Measurements from ENCODE around the gene SDK1.
"Not testable (repeated sequence)": the region's sequence is repeated elsewhere in the genome, so short reads cannot be mapped to it uniquely, and the experiment has no call there.

Gene SDK1

DNA sequence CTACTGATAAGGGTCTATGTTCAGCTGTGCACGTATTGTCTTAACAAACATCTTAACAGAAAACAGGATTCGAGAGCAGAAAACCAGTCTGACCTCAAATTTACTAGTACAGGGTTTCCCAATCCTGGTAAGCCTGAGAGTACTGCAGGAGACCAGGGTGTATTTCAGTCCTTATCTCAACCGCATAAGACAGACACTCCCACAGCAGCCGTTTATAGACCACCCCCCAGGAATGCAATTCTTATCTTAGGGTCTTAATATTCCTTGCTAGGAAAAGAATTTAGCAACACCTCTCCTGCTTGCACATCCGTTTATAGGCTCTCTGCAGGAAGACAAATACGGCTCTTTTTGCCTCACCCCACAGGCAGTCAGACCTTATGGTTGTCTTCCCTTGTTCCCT is 277.3 kb downstream of the SDK1 start:
- Histone ChIP-seq H3K36me3 (ENCODE audit: control insufficient read depth, low read length) (no peaks in the 10 kb centered on the region), H3K27me3 (ENCODE audit: control insufficient read depth, low read length) (no peaks in the 10 kb centered on the region), H3F3A (ENCODE audit: control insufficient read depth, insufficient read depth) (no peaks in the 10 kb centered on the region), H3K4me1 (ENCODE audit: control insufficient read depth, low read length) (no peaks in the 10 kb centered on the region), H3K4me2 (ENCODE audit: low read length) (no peak overlapping the region), H3K79me2 (ENCODE audit: control insufficient read depth, low read length) (no peaks in the 10 kb centered on the region), H3K9me2 (replicated peaks; ENCODE audit: control insufficient read depth, low read length) (no peaks in the 10 kb centered on the region), H4K20me1 (ENCODE audit: control insufficient read depth, insufficient read depth, low read depth, low read length) (no peaks in the 10 kb centered on the region), H3K27ac (ENCODE audit: low read depth, low read length) (no peak overlapping the region), H3K9me3 (ENCODE audit: control insufficient read depth, insufficient read depth, low read length) (peaks cover 30% of the 10 kb centered on the region; the same call in 1 of the 2 replicates), H3K4me3 (ENCODE audit: low read length) (no peak overlapping the region)
- no peak for TF ChIP-seq EZH2phosphoT487 (IDR thresholded peaks at IDR 0.05; ENCODE audit: borderline replicate concordance, low read length)
- TF ChIP-seq, protein P1, sequence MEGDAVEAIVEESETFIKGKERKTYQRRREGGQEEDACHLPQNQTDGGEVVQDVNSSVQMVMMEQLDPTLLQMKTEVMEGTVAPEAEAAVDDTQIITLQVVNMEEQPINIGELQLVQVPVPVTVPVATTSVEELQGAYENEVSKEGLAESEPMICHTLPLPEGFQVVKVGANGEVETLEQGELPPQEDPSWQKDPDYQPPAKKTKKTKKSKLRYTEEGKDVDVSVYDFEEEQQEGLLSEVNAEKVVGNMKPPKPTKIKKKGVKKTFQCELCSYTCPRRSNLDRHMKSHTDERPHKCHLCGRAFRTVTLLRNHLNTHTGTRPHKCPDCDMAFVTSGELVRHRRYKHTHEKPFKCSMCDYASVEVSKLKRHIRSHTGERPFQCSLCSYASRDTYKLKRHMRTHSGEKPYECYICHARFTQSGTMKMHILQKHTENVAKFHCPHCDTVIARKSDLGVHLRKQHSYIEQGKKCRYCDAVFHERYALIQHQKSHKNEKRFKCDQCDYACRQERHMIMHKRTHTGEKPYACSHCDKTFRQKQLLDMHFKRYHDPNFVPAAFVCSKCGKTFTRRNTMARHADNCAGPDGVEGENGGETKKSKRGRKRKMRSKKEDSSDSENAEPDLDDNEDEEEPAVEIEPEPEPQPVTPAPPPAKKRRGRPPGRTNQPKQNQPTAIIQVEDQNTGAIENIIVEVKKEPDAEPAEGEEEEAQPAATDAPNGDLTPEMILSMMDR (IDR thresholded peaks at IDR 0.05; ENCODE audit: low read depth, low read length, poor library complexity, severe bottlenecking), result no peak

DNA sequence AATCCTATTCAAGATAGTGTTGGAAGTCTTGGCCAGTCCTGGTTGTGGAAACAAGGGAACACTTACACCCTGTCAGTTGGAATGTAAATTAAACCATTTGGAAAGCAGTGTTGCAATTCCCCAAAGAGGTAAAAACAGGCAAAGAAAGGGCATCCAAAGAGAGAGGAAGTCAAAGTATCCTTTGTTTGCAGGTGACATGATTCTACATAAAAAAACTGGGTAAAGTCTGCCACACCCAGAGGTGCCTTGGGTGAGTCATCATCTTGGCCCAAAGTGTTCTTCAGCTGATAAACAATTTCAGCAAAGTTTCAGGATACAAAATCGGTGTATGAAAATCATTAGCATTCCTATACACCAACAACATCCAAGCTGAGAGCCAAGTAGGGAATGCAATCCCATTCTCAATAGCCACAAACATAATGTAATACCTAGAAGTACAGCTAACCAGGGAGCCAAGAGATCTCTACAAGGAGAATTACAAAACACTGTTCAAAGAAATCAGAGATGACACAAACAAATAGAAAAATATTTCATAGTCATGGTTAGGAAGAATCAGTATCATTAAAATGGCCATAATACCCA is 278.7 kb downstream of the SDK1 start:
- H3K36me3 ChIP-seq (ENCODE audit: control insufficient read depth, low read length), result no peaks in the 10 kb centered on the region
- H3K27me3 ChIP-seq (ENCODE audit: control insufficient read depth, low read length), result no peaks in the 10 kb centered on the region
- H3K4me3 ChIP-seq (ENCODE audit: low read length), result no peak overlapping the region
- no peaks in the 10 kb centered on the region for H3F3A ChIP-seq (ENCODE audit: control insufficient read depth, insufficient read depth)
- peaks cover 30% of the 10 kb centered on the region; the same call in 1 of the 2 replicates for H3K9me3 ChIP-seq (ENCODE audit: control insufficient read depth, insufficient read depth, low read length)
- no peaks in the 10 kb centered on the region for H4K20me1 ChIP-seq (ENCODE audit: control insufficient read depth, insufficient read depth, low read depth, low read length)
- no peaks in the 10 kb centered on the region for H3K79me2 ChIP-seq (ENCODE audit: control insufficient read depth, low read length)
- TF ChIP-seq, protein P1 (IDR thresholded peaks at IDR 0.05; ENCODE audit: low read depth, low read length, poor library complexity, severe bottlenecking), result no peak
- no peak for TF ChIP-seq EZH2phosphoT487 (IDR thresholded peaks at IDR 0.05; ENCODE audit: borderline replicate concordance, low read length)
- no peak overlapping the region for H3K4me2 ChIP-seq (ENCODE audit: low read length)
- H3K27ac ChIP-seq (ENCODE audit: low read depth, low read length), result no peak overlapping the region
- H3K9me2 ChIP-seq (replicated peaks; ENCODE audit: control insufficient read depth, low read length), result no peaks in the 10 kb centered on the region
- H3K4me1 ChIP-seq (ENCODE audit: control insufficient read depth, low read length), result no peaks in the 10 kb centered on the region

DNA sequence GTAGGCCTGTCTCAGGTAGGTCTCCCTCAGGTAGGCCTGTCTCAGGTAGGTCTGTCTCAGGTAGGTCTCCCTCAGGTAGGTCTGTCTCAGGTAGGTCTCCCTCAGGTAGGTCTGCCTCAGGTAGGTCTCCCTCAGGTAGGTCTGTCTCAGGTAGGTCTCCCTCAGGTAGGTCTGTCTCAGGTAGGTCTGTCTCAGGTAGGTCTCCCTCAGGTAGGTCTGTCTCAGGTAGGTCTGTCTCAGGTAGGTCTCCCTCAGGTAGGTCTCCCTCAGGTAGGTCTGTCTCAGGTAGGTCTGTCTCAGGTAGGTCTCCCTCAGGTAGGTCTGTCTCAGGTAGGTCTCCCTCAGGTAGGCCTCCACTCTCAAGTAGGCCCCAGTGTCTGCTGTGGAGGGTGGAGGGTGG is 281.1 kb downstream of the SDK1 start:
- H3K4me2 ChIP-seq (ENCODE audit: low read length); H3K79me2 ChIP-seq (ENCODE audit: control insufficient read depth, low read length); H4K20me1 ChIP-seq (ENCODE audit: control insufficient read depth, insufficient read depth, low read depth, low read length); H3K27ac ChIP-seq (ENCODE audit: low read depth, low read length); H3K4me1 ChIP-seq (ENCODE audit: control insufficient read depth, low read length); H3K27me3 ChIP-seq (ENCODE audit: control insufficient read depth, low read length); H3K36me3 ChIP-seq (ENCODE audit: control insufficient read depth, low read length); H3K9me2 ChIP-seq (replicated peaks; ENCODE audit: control insufficient read depth, low read length); H3F3A ChIP-seq (ENCODE audit: control insufficient read depth, insufficient read depth); H3K4me3 ChIP-seq (ENCODE audit: low read length): not testable (repeated sequence)
- H3K9me3 ChIP-seq (ENCODE audit: control insufficient read depth, insufficient read depth, low read length), result peaks cover 23% of the 10 kb centered on the region; the same call in 1 of the 2 replicates

DNA sequence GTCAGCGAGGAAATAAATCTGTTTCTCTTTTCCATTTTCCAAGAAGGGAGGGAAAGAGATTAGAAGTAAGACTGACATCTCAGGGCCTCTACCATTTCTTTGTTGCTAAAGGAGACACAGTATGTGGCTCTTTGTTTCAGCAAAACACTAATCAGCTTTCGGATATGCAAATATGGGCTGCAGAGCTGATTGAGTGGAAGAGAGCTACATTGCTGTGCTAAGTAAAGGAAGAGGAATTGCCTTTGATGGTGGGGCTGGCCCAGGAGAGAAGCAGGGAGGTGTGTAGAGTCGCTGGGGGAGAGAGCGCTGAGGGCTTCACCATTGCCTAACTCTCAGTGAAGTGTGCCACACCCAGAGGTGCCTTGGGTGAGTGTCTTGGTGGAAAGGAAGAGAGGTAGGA is 284.8 kb downstream of the SDK1 start:
- Histone ChIP-seq H3K4me1 (ENCODE audit: control insufficient read depth, low read length) (no peaks in the 10 kb centered on the region), H3K27me3 (ENCODE audit: control insufficient read depth, low read length) (no peaks in the 10 kb centered on the region), H3K4me2 (ENCODE audit: low read length) (no peak overlapping the region), H3K9me3 (ENCODE audit: control insufficient read depth, insufficient read depth, low read length) (peaks cover 3% of the 10 kb centered on the region; the same call in 1 of the 2 replicates), H3K79me2 (ENCODE audit: control insufficient read depth, low read length) (no peaks in the 10 kb centered on the region), H3K36me3 (ENCODE audit: control insufficient read depth, low read length) (no peaks in the 10 kb centered on the region), H3K9me2 (replicated peaks; ENCODE audit: control insufficient read depth, low read length) (no peaks in the 10 kb centered on the region), H3K4me3 (ENCODE audit: low read length) (no peak overlapping the region), H3F3A (ENCODE audit: control insufficient read depth, insufficient read depth) (no peaks in the 10 kb centered on the region), H3K27ac (ENCODE audit: low read depth, low read length) (no peak overlapping the region), H4K20me1 (ENCODE audit: control insufficient read depth, insufficient read depth, low read depth, low read length) (no peaks in the 10 kb centered on the region)
- no peak for TF ChIP-seq EZH2phosphoT487 (IDR thresholded peaks at IDR 0.05; ENCODE audit: borderline replicate concordance, low read length)
- TF ChIP-seq, protein P1 (IDR thresholded peaks at IDR 0.05; ENCODE audit: low read depth, low read length, poor library complexity, severe bottlenecking), result no peak

Data from DOHH2 (cell line).